ENCODE data around the gene XXYLT1.

GRCh38 chr3:195075199-195075940 lies 195.6 kb downstream of the XXYLT1 start:
- TF ChIP-seq CTCF (conservative IDR thresholded peaks at IDR 0.05; ENCODE audit: low read length) (no peak), EZH2phosphoT487 (IDR thresholded peaks at IDR 0.05; ENCODE audit: borderline replicate concordance, low read depth, low read length) (no peak)

All from OCI-LY7 (cell line).